NCI-H128 (cell line): ENCODE measurements around the gene MARCHF2.
"Not testable (repeated sequence)": the region's sequence is repeated elsewhere in the genome, so short reads cannot be mapped to it uniquely, and the experiment has no call there.

ENCODE experiments used
- DNase-seq: peaks from one replicate; lab custom pipeline; 2025; ENCODE audit not compliant: unreplicated experiment; lab: John Stamatoyannopoulos, UW

MARCHF2 gene, protein sequence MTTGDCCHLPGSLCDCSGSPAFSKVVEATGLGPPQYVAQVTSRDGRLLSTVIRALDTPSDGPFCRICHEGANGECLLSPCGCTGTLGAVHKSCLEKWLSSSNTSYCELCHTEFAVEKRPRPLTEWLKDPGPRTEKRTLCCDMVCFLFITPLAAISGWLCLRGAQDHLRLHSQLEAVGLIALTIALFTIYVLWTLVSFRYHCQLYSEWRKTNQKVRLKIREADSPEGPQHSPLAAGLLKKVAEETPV

GRCh38 chr19:8412783-8413628 is at the start of gene MARCHF2:
Gene MARCHF2 (plus strand): TSS chr19:8413305. CDS start chr19:8421841, 8,536 bp downstream.
- peak; percentile 86 for DNase-seq

DNA sequence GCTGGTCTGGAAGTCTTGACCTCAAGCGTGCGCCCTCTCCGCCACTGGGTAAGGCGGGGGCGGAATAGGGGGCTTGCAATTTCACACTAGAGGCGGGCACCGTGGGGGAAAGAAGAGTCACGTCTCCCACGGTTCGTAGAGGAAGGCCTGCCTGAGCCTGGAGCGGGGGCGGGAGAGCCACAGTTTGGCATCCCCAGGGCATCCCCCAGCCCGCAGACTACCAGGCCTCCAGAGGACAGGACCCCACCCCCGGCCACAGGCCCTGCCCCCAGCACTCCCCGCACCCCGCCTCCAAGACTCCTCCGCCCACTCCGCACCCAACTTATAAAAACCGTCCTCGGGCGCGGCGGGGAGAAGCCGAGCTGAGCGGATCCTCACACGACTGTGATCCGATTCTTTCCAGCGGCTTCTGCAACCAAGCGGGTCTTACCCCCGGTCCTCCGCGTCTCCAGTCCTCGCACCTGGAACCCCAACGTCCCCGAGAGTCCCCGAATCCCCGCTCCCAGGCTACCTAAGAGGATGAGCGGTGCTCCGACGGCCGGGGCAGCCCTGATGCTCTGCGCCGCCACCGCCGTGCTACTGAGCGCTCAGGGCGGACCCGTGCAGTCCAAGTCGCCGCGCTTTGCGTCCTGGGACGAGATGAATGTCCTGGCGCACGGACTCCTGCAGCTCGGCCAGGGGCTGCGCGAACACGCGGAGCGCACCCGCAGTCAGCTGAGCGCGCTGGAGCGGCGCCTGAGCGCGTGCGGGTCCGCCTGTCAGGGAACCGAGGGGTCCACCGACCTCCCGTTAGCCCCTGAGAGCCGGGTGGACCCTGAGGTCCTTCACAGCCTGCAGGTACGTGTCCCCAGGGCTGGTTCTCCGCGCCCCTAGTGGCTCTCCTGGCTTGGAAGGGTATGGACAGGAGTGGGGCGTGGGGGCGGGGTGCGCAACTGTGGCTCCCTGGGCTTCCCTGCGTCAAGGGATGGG is 49.0 kb upstream of the MARCHF2 start, which contains the start of gene ANGPTL4:
Gene ANGPTL4 (plus strand): TSS at position 353 of the 969 bp plus-strand sequence. CDS start 167 bp downstream, at position 520.
- DNase-seq = no peak

DNA sequence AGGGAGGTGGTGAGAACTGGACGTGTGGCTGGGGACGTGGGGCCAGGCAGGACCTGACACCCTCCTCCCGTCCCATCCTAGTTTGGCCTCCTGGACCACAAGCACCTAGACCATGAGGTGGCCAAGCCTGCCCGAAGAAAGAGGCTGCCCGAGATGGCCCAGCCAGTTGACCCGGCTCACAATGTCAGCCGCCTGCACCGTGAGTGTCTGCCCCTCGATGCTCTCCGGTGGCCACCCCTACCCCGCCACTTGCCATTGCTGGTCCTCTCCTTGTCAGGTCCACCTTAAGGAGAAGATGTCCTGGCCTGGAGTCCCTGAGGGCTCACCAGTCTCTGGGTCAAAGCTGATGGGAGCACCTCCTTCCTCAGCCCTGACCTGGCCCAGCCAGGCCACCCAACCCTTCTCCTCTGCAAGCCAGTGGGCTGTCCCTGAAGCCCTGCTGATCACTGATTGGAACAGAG is 47.0 kb upstream of the MARCHF2 start:
- DNase-seq = no peak

DNA sequence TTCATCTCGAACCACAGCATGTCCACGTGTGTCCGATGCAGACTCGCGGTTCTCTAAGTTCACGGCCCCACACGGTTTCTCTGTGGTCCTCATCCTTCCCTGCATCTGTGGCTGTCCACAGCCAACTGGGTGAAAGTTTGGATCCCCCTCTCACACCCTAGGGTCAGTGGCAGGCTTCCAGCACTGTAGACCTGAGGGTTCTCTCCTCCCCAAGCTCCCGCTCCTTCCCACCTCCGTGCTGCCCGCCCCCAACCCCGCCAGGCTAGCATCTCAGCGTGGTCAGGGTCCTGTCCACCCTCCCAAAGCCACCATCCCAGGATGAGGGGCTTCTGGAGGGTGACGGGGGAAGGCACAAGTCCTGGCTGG is 46.2 kb upstream of the MARCHF2 start:
- no peak for DNase-seq

DNA sequence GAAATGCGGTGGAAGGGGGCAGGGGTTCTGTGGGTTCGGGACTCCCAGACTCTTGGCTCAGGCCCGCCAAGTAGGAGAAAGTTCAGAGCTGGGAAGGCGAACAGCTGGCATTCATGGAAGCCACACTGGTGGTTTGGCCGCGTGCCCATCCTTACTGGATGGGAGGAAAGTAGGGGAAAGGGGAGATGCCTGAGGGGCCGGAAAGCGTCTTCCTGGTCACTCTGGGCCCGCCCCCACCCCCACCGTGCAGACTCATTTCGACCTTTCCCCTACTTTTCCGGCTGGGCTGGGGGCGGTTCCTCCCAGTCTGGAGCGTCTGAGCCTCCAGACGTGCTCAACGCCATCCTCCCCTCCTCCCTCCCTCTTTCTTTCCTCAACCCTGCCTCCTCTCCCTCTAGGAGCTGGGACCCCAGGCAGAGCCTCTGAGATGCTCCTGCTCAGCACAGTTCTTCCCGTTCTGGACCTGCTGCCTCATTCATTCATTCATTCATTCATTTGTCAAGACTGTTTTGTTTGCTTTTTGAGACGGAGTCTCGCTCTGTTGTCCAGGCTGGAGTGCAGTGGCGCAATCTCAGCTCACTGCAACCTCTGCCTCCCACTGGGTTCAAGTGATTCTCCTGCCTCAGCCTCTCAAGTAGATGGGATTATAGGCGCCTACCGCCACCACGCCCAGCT is 45.6 kb upstream of the MARCHF2 start:
- no peak for DNase-seq

DNA sequence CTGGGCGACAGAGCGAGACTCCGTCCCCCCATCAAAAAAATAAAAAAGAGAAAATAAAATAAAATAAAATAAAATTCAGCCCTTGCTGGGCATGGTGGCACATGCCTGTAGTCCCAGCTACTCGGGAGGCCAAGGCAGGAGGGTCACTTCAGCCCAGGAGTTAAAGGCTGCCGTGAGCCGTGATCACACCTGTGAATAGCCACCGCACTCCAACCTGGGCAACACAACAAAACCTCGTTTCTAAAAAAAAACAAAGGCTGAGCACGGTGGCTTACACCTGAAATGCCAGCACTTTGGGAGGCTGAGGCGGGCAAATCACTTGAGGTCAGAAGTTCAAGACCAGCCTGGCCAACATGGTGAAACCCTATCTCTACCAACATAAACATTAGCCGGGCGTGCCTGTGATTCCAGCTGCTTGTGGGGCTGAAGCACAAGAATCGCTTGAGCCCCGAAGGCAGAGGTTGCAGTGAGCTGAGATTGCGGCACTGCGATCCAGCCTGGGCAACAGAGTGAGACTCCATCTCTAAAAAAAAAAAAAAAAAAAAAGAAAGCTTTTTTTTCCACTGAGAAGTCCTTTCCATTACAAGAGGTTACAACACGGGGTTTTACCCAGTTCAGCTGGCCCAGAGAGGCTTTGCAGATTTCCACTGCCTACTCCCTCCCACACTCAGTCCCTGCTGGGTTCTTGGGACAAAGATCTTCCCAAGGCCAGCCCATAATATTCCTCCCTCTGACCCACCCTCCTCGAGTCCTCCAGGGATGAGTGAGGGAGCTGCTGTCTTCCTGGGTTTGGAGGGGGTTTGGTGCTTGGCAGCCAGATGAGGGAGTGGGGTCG is 42.7 kb upstream of the MARCHF2 start:
- no peak for DNase-seq

- DNase-seq = no peak
Observed at GRCh38 chr19:8371011-8371804, 41.9 kb upstream of the MARCHF2 start.

DNA sequence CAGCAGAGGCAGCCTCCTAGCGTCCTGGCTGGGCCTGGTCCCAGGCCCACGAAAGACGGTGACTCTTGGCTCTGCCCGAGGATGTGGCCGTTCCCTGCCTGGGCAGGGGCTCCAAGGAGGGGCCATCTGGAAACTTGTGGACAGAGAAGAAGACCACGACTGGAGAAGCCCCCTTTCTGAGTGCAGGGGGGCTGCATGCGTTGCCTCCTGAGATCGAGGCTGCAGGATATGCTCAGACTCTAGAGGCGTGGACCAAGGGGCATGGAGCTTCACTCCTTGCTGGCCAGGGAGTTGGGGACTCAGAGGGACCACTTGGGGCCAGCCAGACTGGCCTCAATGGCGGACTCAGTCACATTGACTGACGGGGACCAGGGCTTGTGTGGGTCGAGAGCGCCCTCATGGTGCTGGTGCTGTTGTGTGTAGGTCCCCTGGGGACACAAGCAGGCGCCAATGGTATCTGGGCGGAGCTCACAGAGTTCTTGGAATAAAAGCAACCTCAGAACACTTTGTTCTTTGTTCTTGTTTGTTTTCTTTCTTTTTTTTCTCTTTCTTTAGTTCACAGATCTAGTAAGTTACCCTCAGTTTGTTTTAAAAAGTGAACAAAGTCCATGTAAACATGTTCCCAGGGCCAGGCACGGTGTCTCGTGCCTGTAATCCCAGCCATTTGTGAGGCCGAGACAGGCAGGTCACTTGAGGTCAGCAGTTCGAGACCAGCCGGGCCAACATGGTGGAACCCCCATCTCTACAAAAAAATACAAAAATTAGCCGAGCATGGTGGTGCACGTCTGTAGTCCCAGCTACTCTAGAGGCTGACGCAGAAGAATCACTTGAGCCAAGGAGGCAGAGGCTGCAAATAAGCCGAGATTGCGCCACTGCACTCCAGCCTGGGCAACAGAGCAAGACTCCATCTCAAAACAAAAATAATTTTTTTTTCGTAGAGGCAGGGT is 39.0 kb upstream of the MARCHF2 start:
- no peak for DNase-seq

DNA sequence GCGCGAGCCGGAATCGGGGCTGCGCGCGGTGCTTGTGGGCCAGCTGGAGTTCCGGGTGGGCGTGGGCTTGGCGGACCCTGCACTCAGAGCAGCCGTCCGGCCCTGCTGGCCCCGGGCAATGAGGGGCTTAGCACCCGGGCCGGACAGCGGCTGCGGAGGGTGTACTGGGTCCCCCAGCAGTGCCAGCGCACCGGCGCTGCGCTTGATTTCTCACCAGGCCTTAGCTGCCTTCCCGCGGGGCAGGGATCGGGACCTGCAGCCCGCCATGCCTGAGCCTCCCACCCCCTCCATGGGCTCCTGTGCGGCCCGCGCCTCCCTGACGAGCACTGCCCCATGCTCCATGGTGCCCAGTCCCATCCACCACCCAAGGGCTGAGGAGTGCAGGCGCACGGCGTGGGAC is 37.3 kb upstream of the MARCHF2 start:
- DNase-seq = not testable (repeated sequence)

GRCh38 chr19:8376373-8376974 is 36.6 kb upstream of the MARCHF2 start:
- not testable (repeated sequence) for DNase-seq

GRCh38 chr19:8377598-8377997 is 35.5 kb upstream of the MARCHF2 start:
- DNase-seq = no peak

- DNase-seq = not testable (repeated sequence)
Observed at GRCh38 chr19:8379156-8379891, 33.8 kb upstream of the MARCHF2 start.

DNA sequence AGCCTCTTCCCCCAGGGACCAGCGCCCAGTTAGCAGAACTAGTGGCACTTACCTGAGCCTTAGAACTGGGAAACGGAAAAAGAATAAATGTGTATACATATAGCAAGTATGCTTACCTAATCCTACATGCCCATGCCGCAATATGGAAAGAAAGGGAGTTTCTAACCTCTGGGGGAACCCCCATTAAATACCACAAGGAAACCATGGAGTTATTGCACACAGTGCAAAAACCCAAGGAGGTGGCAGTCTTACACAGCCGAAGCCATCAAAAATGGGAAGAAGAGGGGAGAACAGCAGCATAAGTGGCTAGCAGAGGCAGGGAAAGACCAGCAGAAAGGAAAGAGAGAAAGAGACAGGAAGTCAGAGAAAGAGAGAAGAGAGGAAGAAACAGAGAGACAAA is 28.5 kb upstream of the MARCHF2 start:
- DNase-seq = not testable (repeated sequence)

GRCh38 chr19:8385103-8385502 is 28.0 kb upstream of the MARCHF2 start:
- DNase-seq = not testable (repeated sequence)

DNA sequence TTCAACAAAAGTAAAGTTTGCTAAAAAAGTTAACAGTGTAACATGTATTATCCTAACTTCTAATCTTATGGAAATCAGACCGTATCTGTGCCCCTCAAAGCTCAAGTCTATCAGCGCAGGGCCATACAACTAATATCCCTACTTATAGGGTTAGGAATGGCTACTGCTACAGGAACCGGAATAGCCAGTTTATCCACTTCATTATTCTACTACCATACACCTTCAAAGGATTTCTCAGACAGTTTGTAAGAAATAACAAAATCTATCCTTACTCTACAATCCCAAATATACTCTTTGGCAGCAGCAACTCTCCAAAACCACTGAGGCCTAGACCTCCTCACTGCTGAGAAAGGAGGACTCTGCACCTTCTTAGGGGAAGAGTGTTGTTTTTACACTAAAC is 27.5 kb upstream of the MARCHF2 start:
- not testable (repeated sequence) for DNase-seq

DNA sequence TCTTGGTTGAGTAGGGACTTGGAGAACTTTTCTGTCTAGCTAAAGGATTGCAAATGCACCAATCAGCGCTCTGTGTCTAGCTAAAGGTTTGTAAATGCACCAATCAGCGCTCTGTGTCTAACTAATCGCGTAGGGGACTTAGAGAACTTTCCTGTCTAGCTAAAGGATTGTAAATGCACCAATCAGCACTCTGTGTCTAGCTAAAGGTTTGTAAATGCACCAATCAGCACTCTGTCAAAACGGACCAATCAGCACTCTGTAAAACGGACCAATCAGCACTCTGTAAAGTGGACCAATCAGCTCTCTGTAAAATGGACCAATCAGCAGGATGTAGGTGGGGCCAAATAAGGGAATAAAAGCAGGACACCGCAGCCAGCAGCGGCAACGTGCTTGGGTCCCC is 26.7 kb upstream of the MARCHF2 start:
- not testable (repeated sequence) for DNase-seq

DNA sequence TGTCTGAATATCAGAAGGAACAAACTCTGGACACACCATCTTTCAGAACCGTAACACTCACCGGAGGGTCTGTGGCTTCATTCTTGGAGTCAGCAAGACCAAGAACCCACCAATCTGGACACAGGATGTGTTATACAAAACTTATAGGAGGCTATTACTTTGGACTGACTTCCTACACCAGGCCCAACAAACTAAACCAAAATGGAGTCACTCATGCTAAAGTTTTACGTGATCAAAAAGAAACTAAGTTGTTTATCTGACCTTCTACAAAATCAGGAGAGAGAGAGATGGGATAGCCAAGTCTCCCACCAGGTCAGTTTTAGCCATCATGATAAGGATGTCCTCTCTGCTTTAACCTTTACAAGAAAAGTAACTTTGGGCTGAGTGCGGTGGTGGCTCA is 26.1 kb upstream of the MARCHF2 start:
- no peak for DNase-seq
